ENCODE data around the gene PDK1. TPM values are rescaled to one million over a fixed set of nuclear protein-coding genes. Genes with fewer than 3 reads are reported as not detected.

PDK1 gene
- polyA plus RNA-seq, 2 of the 4 experiments (the other 2 are of a cell fraction), result 1.2 to 12.9 TPM

DNA sequence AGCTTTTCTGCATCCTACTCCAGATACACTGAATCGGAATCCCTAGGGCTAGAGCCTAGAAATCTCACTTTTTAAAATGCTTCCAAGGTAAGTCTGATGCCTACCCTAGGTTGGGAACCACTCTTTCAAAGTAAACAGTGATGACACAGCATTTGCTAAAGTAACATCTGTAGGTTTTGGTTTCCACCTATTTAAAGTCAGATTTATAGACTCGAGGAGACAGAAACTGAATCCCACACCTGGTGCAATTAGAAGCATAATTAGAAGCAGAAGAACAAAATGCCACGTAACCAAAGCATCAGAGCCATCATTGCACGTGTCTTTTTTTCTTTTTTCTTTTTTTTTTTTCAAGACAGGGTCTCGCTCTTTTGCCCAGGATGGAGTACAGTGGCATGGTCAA, 40.9 kb downstream of the PDK1 start:
- POLR2A ChIA-PET, result no interaction called here
- Histone ChIP-seq H3K27ac (no peak overlapping the region), H3K4me2 (no peak overlapping the region), H3K9me3 (no peaks in the 10 kb centered on the region), H3K4me1 (0 out of 3 replicates have a peak, but pooled peaks cover 3% of the 10 kb centered on the region), H3K4me3 (no peak overlapping the region)
- no peak for FAIRE-seq
- CTCF ChIA-PET, result interaction anchor here (1.5 to 14.0 kb wide), 2 partner anchors 71 to 115 kb away, joined by 4 to 217 read pairs; no protein-coding TSS in a partner anchor
- ATAC-seq, result no peak
- no peak for TF ChIP-seq PHF8 (IDR thresholded peaks at IDR 0.05; ENCODE audit: borderline replicate concordance, low read depth)
- TF ChIP-seq MAFK (IDR thresholded peaks at IDR 0.05; ENCODE audit: partially characterized antibody), result peak; percentile 29
- WGBS (ENCODE audit: missing lambda C conversion rate), result 85% methylated on average over 5 of the region's 5 CpGs
- no peak for DNase-seq (ENCODE audit: low read depth in 1 of 2, low spot score in 1 of 2)

DNA sequence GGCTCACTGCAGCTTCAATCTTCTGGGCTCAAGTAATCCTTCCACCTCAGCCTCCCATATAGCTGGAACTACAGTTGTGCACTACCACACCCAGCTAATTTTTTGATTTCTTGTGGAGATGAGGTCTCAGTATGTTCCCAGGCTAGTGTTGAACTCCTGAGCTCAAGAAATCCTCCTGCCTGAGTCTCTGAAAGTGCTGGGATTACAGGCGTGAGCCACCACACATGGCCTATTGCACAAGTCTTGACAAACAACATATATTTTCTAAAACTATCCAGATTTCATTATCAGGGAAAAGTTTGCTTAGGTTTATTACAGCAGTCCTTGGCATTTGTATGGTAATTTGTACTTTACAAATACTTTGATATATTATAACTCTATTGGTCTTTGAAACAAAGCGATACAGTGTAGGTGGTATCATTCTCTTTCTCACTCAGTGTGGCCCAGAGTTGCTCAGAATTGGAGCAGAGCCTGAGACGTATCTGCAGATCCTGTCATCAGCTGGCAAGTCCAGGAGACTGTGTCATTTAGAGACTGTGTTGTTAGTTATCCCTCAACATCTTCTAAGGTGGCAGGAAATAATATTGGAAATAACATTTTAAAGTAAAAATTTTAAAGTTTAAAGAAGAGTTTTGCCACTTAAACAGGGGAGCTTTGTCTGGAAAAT, 41.4 kb downstream of the PDK1 start:
- DNase-seq (ENCODE audit: low read depth in 1 of 2, low spot score in 1 of 2), result no peak
- TF ChIP-seq FOSB (CRISPR knock-in tag; IDR thresholded peaks at IDR 0.05) (no peak), ZC3H11A (IDR thresholded peaks at IDR 0.05) (no peak), RFX5 (IDR thresholded peaks at IDR 0.05) (no peak), BHLHE40 (IDR thresholded peaks at IDR 0.05; ENCODE audit: low read depth, low read length) (no peak)
- TF ChIP-seq, protein P1, sequence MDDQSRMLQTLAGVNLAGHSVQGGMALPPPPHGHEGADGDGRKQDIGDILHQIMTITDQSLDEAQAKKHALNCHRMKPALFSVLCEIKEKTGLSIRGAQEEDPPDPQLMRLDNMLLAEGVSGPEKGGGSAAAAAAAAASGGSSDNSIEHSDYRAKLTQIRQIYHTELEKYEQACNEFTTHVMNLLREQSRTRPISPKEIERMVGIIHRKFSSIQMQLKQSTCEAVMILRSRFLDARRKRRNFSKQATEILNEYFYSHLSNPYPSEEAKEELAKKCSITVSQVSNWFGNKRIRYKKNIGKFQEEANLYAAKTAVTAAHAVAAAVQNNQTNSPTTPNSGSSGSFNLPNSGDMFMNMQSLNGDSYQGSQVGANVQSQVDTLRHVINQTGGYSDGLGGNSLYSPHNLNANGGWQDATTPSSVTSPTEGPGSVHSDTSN (IDR thresholded peaks at IDR 0.05), result no peak
- TF ChIP-seq, protein P2, sequence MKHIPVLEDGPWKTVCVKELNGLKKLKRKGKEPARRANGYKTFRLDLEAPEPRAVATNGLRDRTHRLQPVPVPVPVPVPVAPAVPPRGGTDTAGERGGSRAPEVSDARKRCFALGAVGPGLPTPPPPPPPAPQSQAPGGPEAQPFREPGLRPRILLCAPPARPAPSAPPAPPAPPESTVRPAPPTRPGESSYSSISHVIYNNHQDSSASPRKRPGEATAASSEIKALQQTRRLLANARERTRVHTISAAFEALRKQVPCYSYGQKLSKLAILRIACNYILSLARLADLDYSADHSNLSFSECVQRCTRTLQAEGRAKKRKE (CRISPR knock-in tag; IDR thresholded peaks at IDR 0.05; ENCODE audit: low read depth), result no peak
- 91% methylated on average over 3 of the region's 3 CpGs for WGBS (ENCODE audit: missing lambda C conversion rate)
- no peak for FAIRE-seq
- H3K27ac ChIP-seq, result no peak overlapping the region
- H3K4me1 ChIP-seq, result 0 out of 3 replicates have a peak, but pooled peaks cover 3% of the 10 kb centered on the region
- ChIA-PET POLR2A (no interaction called here), CTCF (interaction anchor here (1.5 to 14.0 kb wide), 3 partner anchors 70 to 114 kb away, joined by 4 to 217 read pairs (median 4); no protein-coding TSS in a partner anchor)
- H3K4me2 ChIP-seq, result no peak overlapping the region
- no peak overlapping the region for H3K4me3 ChIP-seq
- no peak for ATAC-seq
- no peaks in the 10 kb centered on the region for H3K9me3 ChIP-seq

DNA sequence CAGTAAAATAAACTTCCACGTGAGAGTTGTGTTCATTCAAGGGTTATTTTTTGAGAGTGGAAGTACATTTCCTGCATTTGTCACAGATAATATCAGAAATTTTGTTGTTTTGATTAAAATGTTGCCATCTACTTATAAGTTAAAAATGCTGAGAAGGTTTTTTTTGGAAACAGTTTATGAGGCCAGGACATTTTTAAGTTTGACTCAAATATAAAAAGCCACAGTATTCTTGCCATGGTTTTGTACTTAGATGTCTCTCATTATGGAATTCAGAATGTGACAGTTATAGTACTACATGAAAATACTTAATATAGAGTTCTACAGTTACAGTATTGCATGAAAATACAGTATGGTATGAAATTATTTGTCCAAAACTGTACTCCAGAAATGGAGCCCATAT, 44.1 kb downstream of the PDK1 start:
- no peak for DNase-seq (ENCODE audit: low read depth in 1 of 2, low spot score in 1 of 2)
- ATAC-seq, result no peak
- FAIRE-seq, result no peak
- WGBS (ENCODE audit: missing lambda C conversion rate), result 51% methylated on average over 1 of the region's 1 CpG
- Histone ChIP-seq H3K4me3 (no peak overlapping the region), H3K27ac (no peak overlapping the region), H3K9me3 (no peaks in the 10 kb centered on the region), H3K4me1 (0 out of 3 replicates have a peak, but pooled peaks cover 3% of the 10 kb centered on the region), H3K4me2 (no peak overlapping the region)
- POLR2A ChIA-PET, result no interaction called here
- CTCF ChIA-PET, result interaction anchor here (1.4 kb wide), 1 partner anchor 111 kb away, joined by 8 read pairs; no protein-coding TSS in a partner anchor
- TF ChIP-seq RAD21 (conservative IDR thresholded peaks at IDR 0.05 in 1 of 2, IDR thresholded peaks at IDR 0.05 in 1 of 2), result no peak
- TF ChIP-seq CHD2 (IDR thresholded peaks at IDR 0.05; ENCODE audit: low read length, partially characterized antibody), result no peak
- no peak for TF ChIP-seq RNF2 (IDR thresholded peaks at IDR 0.05; ENCODE audit: borderline replicate concordance, low read depth)
- peak; percentile 26 for TF ChIP-seq MAFK (IDR thresholded peaks at IDR 0.05; ENCODE audit: partially characterized antibody)
- no peak for TF ChIP-seq ZSCAN20 (CRISPR knock-in tag; IDR thresholded peaks at IDR 0.05)

DNA sequence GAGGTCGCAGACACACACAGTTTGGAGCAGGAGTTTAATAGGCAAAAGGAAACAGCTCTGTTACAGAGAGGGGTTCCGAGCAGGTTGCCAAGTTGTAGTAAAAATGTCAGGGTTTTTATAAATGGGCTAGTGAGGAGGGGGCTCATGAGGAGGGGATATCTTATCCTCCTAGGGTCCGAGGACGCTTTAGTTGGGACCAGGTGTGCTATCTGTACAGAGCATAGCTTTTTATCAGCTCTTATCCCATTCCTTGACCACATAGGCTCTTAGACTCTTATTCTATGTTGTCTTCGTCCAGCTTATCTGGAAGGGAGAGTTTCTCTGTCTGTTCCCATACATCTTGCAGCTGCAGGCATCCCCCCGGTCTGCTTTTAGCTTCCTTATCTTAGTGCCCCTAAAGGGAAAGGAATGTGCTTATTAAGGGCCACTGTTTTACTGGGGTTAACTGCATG, 44.7 kb downstream of the PDK1 start:
- CTCF ChIA-PET, result interaction anchor here (1.4 kb wide), 1 partner anchor 110 kb away, joined by 8 read pairs; no protein-coding TSS in a partner anchor
- no peak for FAIRE-seq
- POLR2A ChIA-PET, result no interaction called here

More for the DNA sequence above, 44.7 kb downstream of the PDK1 start:
- Histone ChIP-seq H3K27ac (no peak overlapping the region), H3K9me3 (no peaks in the 10 kb centered on the region), H3K4me3 (no peak overlapping the region), H3K4me1 (0 out of 3 replicates have a peak, but pooled peaks cover 3% of the 10 kb centered on the region), H3K4me2 (no peak overlapping the region)
- no peak for TF ChIP-seq NR3C1 (IDR thresholded peaks at IDR 0.05)
- TF ChIP-seq BHLHE40 (IDR thresholded peaks at IDR 0.05; ENCODE audit: low read depth, low read length), result no peak
- TF ChIP-seq KDM1A (IDR thresholded peaks at IDR 0.05; ENCODE audit: low read depth), result no peak
- TF ChIP-seq FOSL2 (IDR thresholded peaks at IDR 0.05), result no peak
- no peak for TF ChIP-seq FOSL2 (CRISPR knock-in tag; IDR thresholded peaks at IDR 0.05)
- TF ChIP-seq, protein P1 (IDR thresholded peaks at IDR 0.05), result no peak
- TF ChIP-seq SREBF2 (IDR thresholded peaks at IDR 0.05), result no peak
- no peak for TF ChIP-seq HDAC2 (IDR thresholded peaks at IDR 0.05)
- TF ChIP-seq, protein P3, sequence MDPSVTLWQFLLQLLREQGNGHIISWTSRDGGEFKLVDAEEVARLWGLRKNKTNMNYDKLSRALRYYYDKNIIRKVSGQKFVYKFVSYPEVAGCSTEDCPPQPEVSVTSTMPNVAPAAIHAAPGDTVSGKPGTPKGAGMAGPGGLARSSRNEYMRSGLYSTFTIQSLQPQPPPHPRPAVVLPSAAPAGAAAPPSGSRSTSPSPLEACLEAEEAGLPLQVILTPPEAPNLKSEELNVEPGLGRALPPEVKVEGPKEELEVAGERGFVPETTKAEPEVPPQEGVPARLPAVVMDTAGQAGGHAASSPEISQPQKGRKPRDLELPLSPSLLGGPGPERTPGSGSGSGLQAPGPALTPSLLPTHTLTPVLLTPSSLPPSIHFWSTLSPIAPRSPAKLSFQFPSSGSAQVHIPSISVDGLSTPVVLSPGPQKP (IDR thresholded peaks at IDR 0.05; ENCODE audit: low read depth, low read length), result no peak
- TF ChIP-seq TFCP2L1 (CRISPR knock-in tag; IDR thresholded peaks at IDR 0.05), result no peak
- no peak for TF ChIP-seq MAZ (IDR thresholded peaks at IDR 0.05; ENCODE audit: borderline replicate concordance, low read depth, low read length)
- no peak for TF ChIP-seq HOXB13 (CRISPR knock-in tag; IDR thresholded peaks at IDR 0.05; ENCODE audit: low read depth)
- TF ChIP-seq SMC3 (IDR thresholded peaks at IDR 0.05), result no peak
- no peak for TF ChIP-seq CEBPB (IDR thresholded peaks at IDR 0.05)
- ATAC-seq, result no peak
- WGBS (ENCODE audit: missing lambda C conversion rate), result 91% methylated on average over 6 of the region's 6 CpGs
- DNase-seq (ENCODE audit: low read depth in 1 of 2, low spot score in 1 of 2), result no peak

All from A549 (cell line).